NCI-H526 (cell line): ENCODE results near the gene TIMMDC1.
A peak's percentile ranks its signal among the peaks of the same experiment; 100 is the strongest.
"Not testable (repeated sequence)": the region's sequence is repeated elsewhere in the genome, so short reads cannot be mapped to it uniquely, and the experiment has no call there.

Source experiments
- DNase-seq, 2 experiments: peaks; one replicate each; lab custom pipeline; 2025; lab: John Stamatoyannopoulos, UW

TIMMDC1 gene

GRCh38 chr3:119557192-119557876, 59.0 kb downstream of the TIMMDC1 start:
- DNase-seq = no peak

- no peak for DNase-seq
These were observed 59.5 kb downstream of the TIMMDC1 start for GRCh38 chr3:119557877-119558269.

- DNase-seq = no peak
These were observed 60.4 kb downstream of the TIMMDC1 start for GRCh38 chr3:119558626-119559317.

GRCh38 chr3:119559441-119559963, 61.2 kb downstream of the TIMMDC1 start, which contains the start of gene CD80:
Gene CD80, minus strand, starts transcription at chr3:119559614. Its CDS starts 1,886 bp downstream, at chr3:119557728.
- peak in 1 of 2 experiments; percentile 32 for DNase-seq

- no peak for DNase-seq
These were observed 61.8 kb downstream of the TIMMDC1 start for GRCh38 chr3:119560160-119560559.

GRCh38 chr3:119562307-119562961, 64.1 kb downstream of the TIMMDC1 start:
- DNase-seq = no peak

- not testable (repeated sequence) for DNase-seq
These were observed 65.0 kb downstream of the TIMMDC1 start for GRCh38 chr3:119563334-119563733.

GRCh38 chr3:119569156-119569555, 70.8 kb downstream of the TIMMDC1 start:
- no peak for DNase-seq

GRCh38 chr3:119570229-119570628, 71.9 kb downstream of the TIMMDC1 start:
- DNase-seq = no peak

- no peak for DNase-seq
These were observed 72.9 kb downstream of the TIMMDC1 start for GRCh38 chr3:119571230-119571629.

- no peak for DNase-seq
These were observed 73.3 kb downstream of the TIMMDC1 start for GRCh38 chr3:119571688-119572087.
